Stimulated activated CD8-positive, alpha-beta memory T cell treated with anti-CD3 and anti-CD28 coated beads, Interleukin-4, amount 100 ng/mL, for 48 hours (primary cell): ENCODE measurements around the gene PRR29.
A peak's percentile ranks its signal among the peaks of the same experiment; 100 is the strongest.
"Not testable (repeated sequence)": the region's sequence is repeated elsewhere in the genome, so short reads cannot be mapped to it uniquely, and the experiment has no call there.

Experiments used
- DNase-seq: peaks from one replicate; pipeline ENCODE4 v3.0.0-alpha.2; 2020

The PRR29 gene

DNA sequence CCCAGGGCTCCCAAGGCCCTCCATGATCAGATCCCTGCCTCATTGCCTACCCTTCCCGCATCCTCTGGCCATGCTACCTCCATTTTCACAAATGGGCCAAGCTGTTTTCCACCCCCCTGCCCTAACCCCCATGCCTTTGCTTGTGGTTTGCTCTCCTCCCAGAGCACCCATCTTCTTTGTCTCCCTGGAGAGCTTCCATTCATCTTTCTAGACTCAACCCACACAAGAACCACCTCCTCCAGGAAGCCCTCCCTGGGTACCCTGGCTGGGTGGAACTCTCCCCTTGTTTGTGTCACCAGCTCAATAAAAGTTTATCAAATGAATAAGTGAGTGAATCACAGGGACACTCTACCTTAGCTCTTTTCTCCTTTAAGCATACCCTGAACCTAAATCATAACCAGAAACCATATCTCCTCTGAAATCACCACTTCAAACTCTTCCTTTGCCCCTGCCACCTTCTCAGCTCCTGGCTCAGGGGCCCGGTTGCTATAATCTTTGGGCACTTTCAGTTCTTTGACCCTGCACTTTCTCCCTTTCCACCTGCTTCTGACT lies 22.5 kb upstream of the PRR29 start:
- no peak for DNase-seq

DNA sequence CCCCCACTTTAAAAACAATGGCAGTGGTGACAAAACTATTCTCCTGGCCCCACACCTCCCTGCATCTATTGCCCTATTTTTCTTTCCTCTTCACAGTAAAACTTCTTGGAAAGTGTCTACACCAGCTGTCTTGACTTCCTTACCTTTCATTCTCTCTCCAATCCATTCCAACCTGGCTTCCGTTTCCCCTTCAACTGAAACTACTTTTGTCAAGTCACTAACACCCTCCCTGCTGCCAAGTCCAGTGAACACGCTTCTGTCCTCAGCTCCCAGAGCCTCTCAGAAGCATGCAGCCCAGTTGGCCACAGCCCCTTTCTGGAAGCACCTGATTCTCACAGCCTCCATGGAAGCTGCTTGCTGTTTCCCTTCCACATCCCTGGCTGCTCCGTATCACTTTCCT lies 21.4 kb upstream of the PRR29 start:
- no peak for DNase-seq

DNA sequence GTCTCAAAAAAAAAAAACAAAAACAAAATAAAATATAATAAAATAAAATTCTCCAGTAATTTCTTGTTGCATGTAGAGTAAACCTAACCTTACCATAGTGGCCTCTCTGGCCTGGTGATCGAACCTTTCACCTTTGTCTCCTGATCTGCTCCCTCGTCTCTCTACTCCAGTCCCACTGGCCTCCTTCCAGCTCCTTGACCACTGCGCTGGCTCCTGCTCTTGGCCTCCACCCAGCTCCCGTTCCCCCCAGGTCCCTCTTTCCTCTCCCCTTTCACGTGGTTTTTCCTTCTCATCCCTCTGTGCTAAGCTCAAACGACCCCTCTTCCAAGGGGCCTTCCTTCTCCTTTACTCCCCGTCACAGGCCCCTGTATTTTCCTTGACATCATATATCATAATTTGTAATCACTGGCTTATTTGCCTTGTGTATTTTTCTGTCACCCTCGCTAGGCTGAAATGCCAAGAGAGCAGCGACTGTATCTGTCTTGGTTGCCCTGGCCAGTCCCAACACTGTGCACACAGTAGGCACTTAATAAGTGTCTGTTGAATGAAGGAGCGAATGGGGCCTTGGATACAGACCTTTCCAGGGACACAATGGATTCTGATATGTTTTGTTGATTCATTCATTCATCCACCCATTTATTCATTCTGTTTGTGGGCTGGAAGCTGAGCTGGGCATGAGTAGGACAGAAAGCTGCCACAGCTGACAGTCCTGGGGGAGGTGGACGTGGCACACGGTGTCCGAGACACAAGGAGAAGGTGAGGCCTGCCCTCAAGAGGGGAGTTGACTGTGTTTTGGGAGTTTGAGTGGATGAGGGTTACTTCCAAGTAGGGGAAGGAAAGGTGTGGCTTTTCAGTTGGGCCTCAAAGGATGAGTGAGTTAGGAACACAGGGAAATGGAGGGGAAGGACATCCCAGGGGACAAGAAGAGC lies 19.6 kb upstream of the PRR29 start:
- no peak for DNase-seq

DNA sequence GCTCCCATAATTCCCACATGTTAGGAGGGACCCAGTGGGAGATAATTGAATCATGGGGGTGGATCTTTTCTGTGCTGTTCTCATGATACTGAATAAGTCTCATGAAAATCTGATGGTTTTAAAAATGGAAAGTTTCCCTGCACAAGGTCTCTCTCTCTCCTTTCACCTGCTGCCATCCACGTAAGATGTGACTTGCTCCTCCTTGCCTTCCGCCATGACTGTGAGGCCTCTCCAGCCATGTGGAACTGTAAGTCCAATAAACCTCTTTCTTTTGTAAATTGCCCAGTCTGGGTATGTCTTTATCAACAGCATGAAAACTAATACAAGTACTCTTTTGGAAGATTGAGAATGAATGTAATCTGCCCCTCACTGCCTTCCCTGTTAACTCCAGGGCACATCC lies 15.5 kb upstream of the PRR29 start:
- DNase-seq, result not testable (repeated sequence)

DNA sequence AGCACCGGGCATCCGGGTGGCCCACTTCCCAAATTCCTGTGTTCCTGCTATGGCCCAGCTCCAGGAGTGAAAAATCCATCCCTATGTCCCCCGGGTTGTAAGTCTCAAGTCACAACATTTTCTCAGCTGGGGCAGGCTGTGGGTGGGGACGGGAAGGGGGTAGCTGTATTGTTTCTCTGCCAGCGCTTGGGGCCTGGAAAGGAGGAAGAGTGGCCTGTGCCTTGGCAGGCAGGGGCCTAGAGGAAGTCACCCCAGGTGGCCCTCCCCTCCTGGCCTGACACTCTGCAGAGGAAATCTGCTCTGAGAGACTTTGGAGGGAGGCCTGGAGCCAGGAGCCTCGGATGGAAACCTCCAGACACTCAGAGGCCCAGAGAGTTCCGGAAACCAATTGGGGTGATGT lies 14.8 kb upstream of the PRR29 start:
- DNase-seq, result no peak

DNA sequence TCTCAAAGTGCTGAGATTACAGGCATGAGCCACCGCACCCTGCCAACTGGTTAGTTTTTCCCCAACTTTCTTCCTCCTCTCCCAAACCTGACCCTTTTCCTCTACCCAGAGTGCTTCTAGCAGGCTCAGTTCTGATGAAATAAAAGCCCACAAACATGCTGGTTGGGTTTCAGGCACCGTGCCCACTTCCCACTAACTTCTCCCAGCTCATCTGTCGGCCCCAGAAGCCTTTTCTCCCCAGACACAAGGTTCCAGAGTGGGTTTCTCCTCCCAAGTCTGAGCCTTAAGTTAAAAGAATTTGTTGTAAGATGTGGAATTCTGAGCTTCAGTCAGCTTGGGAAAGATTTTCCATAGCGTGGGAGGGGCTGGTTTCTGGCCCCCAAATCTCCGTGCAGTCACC lies 13.9 kb upstream of the PRR29 start:
- DNase-seq, result no peak

DNA sequence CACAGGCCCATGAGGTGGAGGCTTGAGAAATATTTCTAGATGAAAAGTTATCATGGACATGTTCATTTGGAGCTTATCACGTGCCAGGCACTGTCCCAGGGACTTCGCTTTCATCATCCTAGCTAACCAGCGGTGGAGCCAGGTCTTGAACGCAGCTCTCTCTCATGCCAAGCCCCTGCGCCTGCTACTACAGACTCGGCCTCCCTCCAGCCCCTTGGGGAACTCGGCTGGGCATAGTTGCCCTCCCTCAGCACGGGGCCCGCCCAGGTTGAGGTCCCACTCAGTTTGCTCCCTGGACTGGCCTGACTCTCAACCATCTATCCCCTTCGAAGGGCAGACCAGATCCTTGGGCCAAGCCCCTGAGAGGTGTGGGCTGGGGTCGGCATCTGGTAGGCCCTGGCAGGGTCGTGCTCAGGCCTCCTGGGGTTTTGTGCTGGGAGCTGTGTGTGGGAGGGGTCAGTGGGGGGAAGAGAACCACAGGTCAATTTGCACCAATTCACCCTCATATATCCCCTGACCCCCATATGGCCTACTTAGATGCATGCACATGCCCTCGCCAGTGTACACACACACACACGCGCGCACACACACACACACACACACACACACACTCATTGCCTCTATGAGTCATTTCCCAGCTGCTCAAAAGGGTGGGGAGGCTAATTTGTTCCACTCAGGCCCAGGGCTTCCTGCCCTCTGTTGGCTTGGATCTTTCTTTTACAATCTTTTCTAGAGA lies 13.3 kb upstream of the PRR29 start:
- DNase-seq, result peak; percentile 58

DNA sequence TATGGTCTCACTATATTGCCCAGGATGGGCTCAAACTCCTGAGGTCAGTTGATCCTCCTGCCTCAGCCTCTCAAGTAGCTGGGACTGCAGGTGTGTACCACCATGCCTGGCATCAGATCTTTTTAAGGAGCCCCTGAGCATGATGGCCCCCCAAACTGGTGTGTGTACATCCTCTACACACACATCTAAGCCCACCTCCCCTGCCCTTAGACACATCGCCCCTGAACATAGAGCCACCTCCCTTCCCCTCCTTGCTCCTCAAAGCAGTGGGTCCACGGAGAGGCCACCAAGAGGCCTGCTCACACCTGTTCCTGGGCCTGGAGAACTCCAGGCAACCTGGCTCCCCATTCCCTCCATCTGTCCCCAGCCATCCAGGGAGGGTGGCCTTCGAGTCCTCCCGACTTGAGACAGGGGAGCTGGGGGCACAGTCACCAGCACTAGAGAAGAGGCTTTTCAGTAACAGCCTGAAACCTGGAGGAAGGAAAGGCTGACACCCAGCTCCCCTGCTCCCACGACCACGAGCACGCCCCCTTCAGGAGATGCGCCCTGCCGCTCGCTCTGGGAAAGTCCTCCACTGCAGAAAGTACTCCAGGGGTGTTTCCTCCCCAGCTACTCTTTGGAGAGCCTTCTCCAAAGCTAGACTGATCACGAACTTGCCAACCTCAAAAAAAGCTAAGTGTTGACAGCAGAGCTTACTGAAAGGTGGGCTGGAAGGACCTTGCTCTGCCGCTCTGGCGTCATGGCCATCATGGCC lies 12.6 kb upstream of the PRR29 start:
- peak; percentile 45 for DNase-seq

DNA sequence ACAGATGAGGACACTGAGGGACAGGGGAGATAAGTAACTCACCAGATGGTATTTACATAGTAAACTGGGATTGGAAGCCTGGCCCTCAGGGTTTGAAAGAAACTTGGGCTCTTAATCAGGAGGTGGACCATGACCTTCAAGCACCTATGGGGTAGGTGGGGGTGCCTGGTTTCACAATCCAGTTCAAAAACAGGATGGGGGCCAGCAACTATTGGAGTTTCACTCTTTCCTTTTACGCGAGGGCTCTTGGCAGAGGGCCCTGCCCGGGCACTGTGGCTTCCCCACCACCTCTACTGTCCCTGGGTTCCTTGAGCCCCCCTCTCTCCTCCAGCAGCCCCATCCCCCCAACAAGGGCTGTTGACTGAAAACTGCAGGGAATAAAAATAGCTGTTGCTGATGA lies 11.3 kb upstream of the PRR29 start:
- DNase-seq, result no peak

DNA sequence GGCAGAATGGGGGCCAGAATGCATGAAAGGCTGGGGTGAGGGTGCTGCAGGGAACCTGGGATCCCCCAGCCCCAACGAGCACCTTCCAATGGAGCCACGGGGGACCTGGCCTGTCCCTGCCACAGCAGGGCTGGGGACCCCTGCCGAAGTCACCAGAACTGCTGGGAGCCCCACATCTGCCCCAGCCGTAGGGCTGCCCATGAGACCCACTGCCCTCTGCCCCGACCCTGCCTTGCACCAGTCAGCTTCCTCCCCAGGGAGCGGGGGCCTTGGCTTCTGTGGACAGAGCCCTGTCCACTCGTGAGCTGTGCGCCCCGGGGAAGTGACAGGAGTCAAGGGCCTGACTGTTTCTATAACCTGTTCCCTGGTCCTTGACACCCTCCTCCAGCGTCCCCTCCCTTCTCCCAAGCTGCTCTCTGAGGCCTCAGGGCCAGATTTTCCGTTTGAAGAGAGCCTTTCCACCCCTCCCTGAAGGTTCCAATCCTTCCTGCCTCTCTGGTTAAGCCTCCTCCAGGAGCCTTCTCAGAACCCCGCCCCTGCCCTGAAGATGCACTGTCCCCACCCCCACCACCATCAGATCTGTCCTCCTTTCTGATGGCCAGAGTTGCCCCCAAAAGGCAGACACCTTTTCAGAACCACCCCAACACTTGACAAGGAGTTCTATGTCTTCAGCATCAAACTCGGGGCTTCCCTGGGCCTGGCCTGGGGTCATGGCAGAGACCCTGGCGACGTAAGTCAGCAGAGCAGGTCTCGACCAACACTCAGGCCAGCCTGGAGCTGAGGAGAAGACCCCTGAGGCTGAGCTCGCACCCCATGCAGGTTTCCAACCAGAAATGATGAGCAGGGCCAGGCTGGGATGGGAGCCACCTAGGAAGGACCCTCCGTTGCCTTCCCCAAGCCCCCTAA lies 10.7 kb upstream of the PRR29 start:
- no peak for DNase-seq

DNA sequence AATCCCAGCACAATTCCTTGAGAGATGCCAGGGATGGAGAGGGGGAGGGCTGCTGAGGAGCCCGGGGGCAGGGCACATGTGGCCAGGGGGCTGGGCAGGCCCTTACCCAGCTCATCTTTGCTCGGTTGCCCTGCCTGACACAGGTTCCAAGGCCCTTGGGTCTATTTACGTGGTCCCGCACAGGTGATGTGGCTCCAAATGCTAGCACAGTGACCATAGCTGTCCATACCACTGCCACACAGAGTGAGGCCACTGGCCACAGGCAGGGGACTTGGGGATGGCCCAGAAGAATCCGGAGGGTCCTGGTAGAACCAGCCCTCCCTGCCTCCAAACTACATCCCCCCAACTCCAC lies 10.0 kb upstream of the PRR29 start:
- DNase-seq, result no peak

DNA sequence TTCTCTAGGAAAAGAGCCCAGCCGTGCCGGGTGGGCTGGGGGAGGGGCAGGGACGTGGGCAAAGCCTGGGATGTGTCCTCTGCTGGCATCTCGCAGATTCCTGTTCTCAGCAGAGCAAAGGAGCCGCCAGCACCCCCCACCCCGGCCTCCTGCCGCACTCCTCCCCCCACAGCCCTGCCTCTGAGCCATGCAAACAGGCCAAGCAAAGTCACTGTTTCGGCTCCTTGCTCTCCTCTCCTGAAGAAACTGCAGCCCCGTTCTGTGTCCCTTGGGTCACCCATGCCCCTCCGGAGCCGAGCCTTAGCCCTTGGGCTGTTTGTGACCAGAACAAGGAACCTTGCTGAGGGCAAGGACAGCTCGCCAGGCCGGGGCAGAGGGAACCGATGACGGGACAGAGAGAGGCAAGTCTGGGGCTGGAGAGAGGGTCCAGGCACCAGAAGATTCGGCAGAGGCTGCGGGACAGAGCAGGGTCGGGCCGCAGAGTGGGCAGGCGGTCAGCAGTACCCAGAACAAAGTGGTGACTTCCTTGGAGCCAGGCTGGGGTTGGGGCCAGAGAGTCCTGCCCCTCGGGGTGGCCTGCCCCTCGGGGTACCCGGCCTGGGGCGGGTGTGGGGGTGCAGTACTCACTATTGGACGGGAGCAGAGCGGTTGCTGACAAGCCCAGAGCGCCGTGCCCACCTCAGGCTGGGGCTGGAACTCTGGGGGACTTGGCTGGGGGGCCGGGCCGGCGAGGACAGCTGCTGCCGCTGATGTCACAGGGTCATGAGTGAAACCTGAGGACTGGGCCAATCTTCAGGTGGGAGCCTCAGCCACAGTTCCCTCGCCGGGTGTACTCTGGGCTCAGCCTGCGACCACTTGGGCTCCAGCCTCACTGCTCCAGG lies 9.2 kb upstream of the PRR29 start:
- no peak for DNase-seq

DNA sequence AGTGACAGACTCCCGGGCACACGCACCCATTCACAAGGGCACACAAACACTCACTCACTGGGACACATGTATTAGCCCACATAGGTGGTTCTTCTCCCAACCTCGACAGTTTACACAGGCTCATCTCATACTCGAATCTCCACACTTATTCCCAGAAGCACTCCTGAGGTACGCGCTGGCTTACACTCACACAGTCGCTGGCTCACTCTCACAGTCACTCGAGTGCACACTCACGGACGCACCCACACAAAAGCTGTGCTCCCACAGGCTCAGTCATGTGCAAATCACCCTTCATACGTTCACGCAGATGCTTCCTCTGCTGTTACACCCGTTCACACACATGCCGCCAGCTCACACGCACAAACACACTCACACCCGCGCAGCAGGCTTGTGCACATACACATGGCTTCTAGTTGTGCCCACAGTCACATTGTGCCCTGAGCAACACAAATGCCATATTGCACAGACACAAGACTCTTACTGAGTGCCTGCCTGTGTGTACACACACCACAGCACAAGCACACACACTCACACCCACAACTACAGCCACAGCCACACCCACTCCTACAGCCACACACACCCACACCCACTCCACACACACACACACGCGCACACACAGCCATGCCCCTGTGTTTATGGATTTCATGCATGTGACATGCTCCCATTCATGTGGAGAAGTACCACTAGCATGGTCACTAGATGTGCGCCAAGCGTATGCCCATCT lies 8.4 kb upstream of the PRR29 start:
- no peak for DNase-seq

DNA sequence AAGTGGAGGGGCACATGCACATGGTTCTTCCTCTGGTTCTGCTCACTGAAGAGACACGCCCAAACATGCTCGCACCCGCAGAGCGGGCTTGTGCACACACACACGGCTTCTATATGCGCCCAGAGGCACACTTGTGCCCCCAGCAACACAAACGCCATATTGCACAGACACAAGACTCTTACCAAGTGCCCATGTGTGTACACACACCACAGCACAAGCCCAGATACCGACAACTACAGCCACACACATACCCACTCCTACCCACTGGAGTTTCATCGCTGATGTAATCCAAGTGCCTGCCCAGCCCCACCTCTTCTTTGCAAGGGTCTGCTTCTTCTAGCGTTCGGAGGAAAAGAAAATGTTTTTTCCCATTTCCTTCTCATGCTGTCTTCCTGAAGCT lies 6.5 kb upstream of the PRR29 start:
- DNase-seq, result no peak

DNA sequence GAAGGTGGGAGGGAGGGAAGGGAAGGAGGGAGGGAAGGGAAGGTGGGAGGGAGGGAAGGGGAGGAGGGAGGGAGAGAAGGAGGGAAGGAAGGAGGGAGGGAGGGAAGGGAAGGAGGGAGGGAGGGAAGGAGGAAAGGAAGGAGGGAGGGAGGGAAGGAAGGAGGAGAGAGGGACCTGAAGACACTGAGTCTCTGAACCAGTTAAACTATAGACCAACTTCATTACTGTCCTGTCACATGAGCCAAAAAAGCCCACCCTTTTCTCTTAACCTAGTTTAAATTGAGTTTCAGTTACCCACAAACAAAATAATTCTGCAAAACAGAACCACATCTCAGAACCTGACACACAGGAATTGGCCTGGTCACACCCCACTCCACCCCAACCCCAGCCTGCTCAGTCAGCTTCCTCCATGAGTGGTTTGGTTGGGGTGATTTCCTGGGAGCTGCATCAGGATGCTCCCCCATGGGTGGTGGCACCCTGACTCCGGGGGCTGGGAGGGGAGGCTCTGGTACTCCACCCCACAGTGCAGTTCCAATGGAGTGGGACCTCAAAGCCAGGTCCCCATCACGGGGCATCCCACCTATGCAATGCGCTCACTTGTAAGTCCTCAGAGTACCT lies 4.7 kb upstream of the PRR29 start:
- DNase-seq, result no peak

DNA sequence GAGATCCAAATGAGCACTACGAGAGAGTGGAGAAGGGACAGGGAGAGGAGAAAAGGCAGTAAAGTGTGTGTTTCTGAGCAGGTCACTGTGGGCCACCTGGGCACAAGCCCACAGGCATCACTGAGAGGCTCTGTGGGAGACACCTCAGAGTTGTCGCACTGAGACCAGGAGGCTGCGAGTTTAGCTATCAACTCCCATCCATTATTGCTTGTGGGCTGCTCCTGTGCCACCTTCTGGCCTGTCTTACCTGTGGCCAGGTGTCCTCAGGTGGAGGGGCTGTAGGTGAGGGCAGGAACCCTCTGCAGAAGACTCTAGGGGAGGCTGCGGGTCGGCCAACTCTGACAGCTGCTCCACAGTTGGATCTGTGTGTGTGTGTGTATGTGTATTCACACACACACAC lies 2.5 kb upstream of the PRR29 start:
- DNase-seq, result no peak

DNA sequence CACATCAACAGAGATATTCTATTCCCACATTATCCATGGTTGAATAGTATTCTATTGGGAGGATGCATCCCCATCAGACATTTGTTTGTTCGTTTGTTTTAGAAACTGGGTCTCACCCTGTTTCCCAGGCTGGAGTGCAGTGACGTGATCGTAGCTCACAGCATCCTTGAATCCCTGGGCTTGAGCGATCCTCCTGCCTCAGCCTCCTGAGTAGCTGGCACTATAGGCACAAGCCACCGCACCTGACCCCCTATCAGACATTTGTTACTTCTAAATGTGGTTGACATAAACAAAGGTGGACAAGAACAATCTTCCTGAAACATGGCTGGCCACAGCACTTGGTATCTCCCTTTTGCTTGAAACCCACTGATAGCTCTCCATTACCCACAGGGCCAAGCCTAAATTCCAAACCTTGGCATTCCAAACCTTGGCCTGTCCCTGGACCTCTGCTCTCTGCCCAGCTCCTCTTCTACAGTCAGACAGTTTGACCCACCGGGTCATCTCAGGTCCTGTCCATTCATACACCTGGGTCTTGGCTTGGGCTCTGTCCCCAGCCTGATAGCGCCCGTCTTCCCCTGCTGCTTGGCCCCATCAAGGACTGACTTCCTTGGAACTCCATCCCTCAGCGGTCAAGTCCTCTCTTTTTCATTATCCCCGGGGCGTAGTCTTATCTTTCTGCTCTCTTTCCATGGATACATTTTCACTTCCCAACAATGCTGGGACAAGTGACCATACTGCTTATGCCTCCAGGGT lies 1.5 kb upstream of the PRR29 start:
- no peak for DNase-seq

DNA sequence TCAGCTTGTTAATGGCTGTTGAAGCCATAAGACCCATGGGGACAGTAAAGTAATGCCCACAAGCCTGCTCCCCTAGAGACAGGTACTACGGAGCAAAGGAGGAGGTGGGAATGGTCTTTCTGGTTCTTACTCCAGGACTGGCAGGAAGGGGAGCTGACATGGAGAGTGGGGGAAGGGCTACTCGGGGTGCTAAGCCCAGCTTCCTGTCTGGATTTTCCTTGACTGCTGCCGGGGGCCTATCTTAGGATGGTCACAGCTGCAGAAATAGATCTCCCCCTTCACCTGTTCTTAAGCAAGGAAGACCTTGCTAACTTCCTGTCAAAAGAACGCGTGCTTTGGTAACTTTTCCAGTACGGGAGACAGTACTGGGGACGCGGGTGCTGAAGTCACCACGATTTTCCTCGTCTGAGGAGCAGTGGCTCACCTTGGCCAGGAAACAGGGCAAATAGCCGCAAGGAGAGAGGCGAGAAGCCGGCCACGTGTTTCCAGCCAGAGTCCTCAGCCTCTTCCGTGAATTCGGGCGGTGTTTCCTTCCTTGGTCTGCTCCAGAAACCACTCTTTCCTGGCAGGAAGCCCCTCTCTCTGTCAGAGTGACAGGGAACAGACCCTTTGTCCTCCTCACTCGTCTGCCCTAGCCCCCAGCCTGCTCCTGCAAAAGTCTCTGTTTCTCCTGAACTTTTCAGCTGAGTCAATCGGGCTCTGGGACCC lies 656 bp upstream of the PRR29 start:
- no peak for DNase-seq
